Endothelial cell of umbilical vein (primary cell): ENCODE results near the gene FCMR. TPM values are rescaled to one million over a fixed set of nuclear protein-coding genes. Genes with fewer than 3 reads are reported as not detected.

Experiments used
- BruUV-seq: library from RNA; stranded (reverse); fragments of 400-500 nt; replicated peaks from 2 replicates; lab custom pipeline; 2021; lab: Mats Ljungman, UMichigan
- CTCF ChIA-PET: fragments of 300-600, 350-600 bp; sonication (Branson Sonifier 250); formaldehyde crosslinking; loops from one replicate; lab custom pipeline; 2021; ENCODE audit warnings: antibody characterized with exemption, inconsistent platforms; lab: Charles Lee
- POLR2A ChIA-PET: fragments of 300-600, 350-600 bp; sonication (Branson Sonifier 250); formaldehyde crosslinking; loops from one replicate; lab custom pipeline; 2021; ENCODE audit warnings: antibody characterized with exemption, inconsistent platforms; lab: Charles Lee
- DNase-seq: peaks from one replicate; pipeline ENCODE4 v3.0.0-alpha.2; 2011; ENCODE audit warnings: low read depth, low spot score
- FAIRE-seq: peaks from 2 replicates; lab custom pipeline; 2011; peaks lifted over from hg19 to GRCh38; lab: Jason Lieb, UNC
- H2AFZ ChIP-seq: 2 replicates; pipeline ENCODE4 v1.6.0; 2012; ENCODE audit warnings: low read depth, low read length, control low read depth, inconsistent platforms
- H3K27ac ChIP-seq: 2 replicates; pipeline ENCODE4 v1.5.1; 2011; ENCODE audit warnings: low read depth, mild to moderate bottlenecking, control low read depth, low read length, moderate library complexity; ENCODE audit not compliant: insufficient read depth
- H3K27me3 ChIP-seq, 2 experiments: 2 replicates each; pipeline versions ENCODE4 v1.6.0 to v1.6.1; 2011; ENCODE audit warnings: low read length in 2 of 2, mixed read lengths in 1 of 2; ENCODE audit not compliant: control insufficient read depth in 2 of 2, insufficient read depth in 2 of 2
- H3K36me3 ChIP-seq, 2 experiments: 2 replicates in 1 of 2; 3 replicates in 1 of 2; pipeline ENCODE4 v1.5.1; 2011; ENCODE audit warnings: low read length in 2 of 2, mild to moderate bottlenecking in 1 of 2, moderate library complexity in 1 of 2; ENCODE audit not compliant: control insufficient read depth in 2 of 2, insufficient read depth in 2 of 2; ENCODE audit errors: extremely low read depth in 1 of 2
- H3K4me1 ChIP-seq: 3 replicates; pipeline ENCODE4 v1.5.1; 2011; ENCODE audit warnings: mild to moderate bottlenecking, low read length; ENCODE audit not compliant: control insufficient read depth, insufficient read depth; ENCODE audit errors: extremely low read depth
- H3K4me2 ChIP-seq: 2 replicates; pipeline ENCODE4 v1.6.1; 2011; ENCODE audit warnings: low read length, control low read depth, mixed read lengths; ENCODE audit not compliant: insufficient read depth
- H3K4me3 ChIP-seq, 3 experiments: fragments of 200-600 bp in 1 of 3; sonication (generic), shearing (Covaris generic) in 1 of 3; replicated peaks in 1 of 3; 2 replicates each; pipeline ENCODE4 v1.5.1; 2011 to 2016; ENCODE audit warnings: control low read depth in 3 of 3, low read length in 3 of 3, mild to moderate bottlenecking in 2 of 3, inconsistent platforms in 1 of 3, low read depth in 1 of 3, moderate library complexity in 1 of 3; ENCODE audit not compliant: insufficient read depth in 1 of 3
- H3K79me2 ChIP-seq: 2 replicates; pipeline ENCODE4 v1.6.0; 2012; ENCODE audit warnings: low read length, inconsistent platforms; ENCODE audit not compliant: control insufficient read depth, insufficient read depth
- H3K9ac ChIP-seq: replicated peaks from 2 replicates; pipeline ENCODE3; 2011; ENCODE audit warnings: low read length, control low read depth; ENCODE audit not compliant: insufficient read depth; ENCODE audit errors: extremely low read depth
- H3K9me1 ChIP-seq: replicated peaks from 3 replicates; pipeline ENCODE4 v1.6.0; 2011; ENCODE audit warnings: mild to moderate bottlenecking, low read length; ENCODE audit not compliant: control insufficient read depth, insufficient read depth; ENCODE audit errors: extremely low read depth
- H3K9me3 ChIP-seq: replicated peaks from 2 replicates; pipeline ENCODE4 v1.5.1; 2012; ENCODE audit warnings: low read length, inconsistent platforms; ENCODE audit not compliant: control insufficient read depth, insufficient read depth
- H4K20me1 ChIP-seq: replicated peaks from 2 replicates; pipeline ENCODE3; 2011; ENCODE audit warnings: mild to moderate bottlenecking, low read length; ENCODE audit not compliant: control insufficient read depth, insufficient read depth; ENCODE audit errors: extremely low read depth
- EZH2 ChIP-seq: IDR thresholded peaks from 2 replicates; pipeline ENCODE4 v1.6.1; 2012; ENCODE audit warnings: borderline replicate concordance, low read depth, mild to moderate bottlenecking, moderate library complexity, low read length, inconsistent platforms; ENCODE audit not compliant: severe bottlenecking
- FOS ChIP-seq: IDR thresholded peaks from 2 replicates; pipeline ENCODE4 v1.6.1; 2011; ENCODE audit warnings: mild to moderate bottlenecking, low read length, moderate library complexity, borderline replicate concordance; ENCODE audit not compliant: insufficient read depth
- GATA2 ChIP-seq: IDR thresholded peaks from 2 replicates; pipeline ENCODE4 v1.7.0; 2011; ENCODE audit warnings: low read depth, mild to moderate bottlenecking, moderate library complexity, mixed read lengths, low read length; ENCODE audit not compliant: insufficient read length, insufficient read depth
- JUN ChIP-seq: IDR thresholded peaks from 2 replicates; pipeline ENCODE4 v1.6.1; 2011; ENCODE audit warnings: borderline replicate concordance, low read depth; ENCODE audit not compliant: insufficient read length, insufficient read depth
- MYC ChIP-seq: IDR thresholded peaks from one replicate; pipeline ENCODE4 v1.6.1; 2011; ENCODE audit warnings: mild to moderate bottlenecking, low read depth, low read length
- POLR2A ChIP-seq: IDR thresholded peaks from 2 replicates; pipeline ENCODE4 v1.6.1; 2012; ENCODE audit warnings: low read depth, mild to moderate bottlenecking, control low read depth, low read length
- POLR2AphosphoS5 ChIP-seq: IDR thresholded peaks from 2 replicates; pipeline ENCODE4 v1.6.1; 2012; ENCODE audit warnings: low read depth, mild to moderate bottlenecking, control low read depth, low read length, moderate library complexity; ENCODE audit not compliant: insufficient read depth
- dilution Hi-C: fragments of 300-500 bp; cut with MboI; formaldehyde crosslinking; loops from one replicate; pipeline ENCODE4 v1.15.0; 2019; ENCODE audit warnings: low sequenced_read_pairs; ENCODE audit not compliant: extremely low pct_ligation_motif_present
- intact Hi-C: fragments of 100-400 bp; cut with micrococcal nuclease; formaldehyde crosslinking; loops from one replicate; pipeline ENCODE4 v1.10.0; 2022
- polyA plus RNA-seq, 4 experiments: library from polyadenylated mRNA; depleted of rRNA in 3 of 4; stranded (reverse) in 3 of 4; unstranded in 1 of 4; fragments of >200 nt; gene quantifications; 2 replicates each; pipeline versions ENCODE4 v1.2.1 to v1.2.3, GENCODE V29; 2011 to 2012; ENCODE audit warnings: missing spikeins in 1 of 4
- total RNA-seq: library from RNA; stranded (reverse); gene quantifications from 2 replicates; pipeline ENCODE4 v1.2.3, GENCODE V29; 2021
- TF ChIP-seq, protein P1 (sequence below): IDR thresholded peaks from 2 replicates; pipeline ENCODE4 v1.6.1; 2011; ENCODE audit not compliant: insufficient read depth, insufficient read length
- TF ChIP-seq, protein P2 (sequence below), 2 donors: IDR thresholded peaks; 1 replicate in 1 of 2; 2 replicates in 1 of 2; pipeline ENCODE4 v1.5.1; 2011; ENCODE audit warnings: low read length in 2 of 2, mild to moderate bottlenecking in 2 of 2, moderate library complexity in 2 of 2, control low read depth in 1 of 2, inconsistent platforms in 1 of 2, low read depth in 1 of 2; ENCODE audit not compliant: insufficient read depth in 1 of 2; ENCODE audit errors: extremely low read depth in 1 of 2

FCMR gene
- total and polyA plus RNA-seq, 2 donors (not counting 3 experiments of a cell fraction or from before 2014, with no cell fraction given): not detected

DNA sequence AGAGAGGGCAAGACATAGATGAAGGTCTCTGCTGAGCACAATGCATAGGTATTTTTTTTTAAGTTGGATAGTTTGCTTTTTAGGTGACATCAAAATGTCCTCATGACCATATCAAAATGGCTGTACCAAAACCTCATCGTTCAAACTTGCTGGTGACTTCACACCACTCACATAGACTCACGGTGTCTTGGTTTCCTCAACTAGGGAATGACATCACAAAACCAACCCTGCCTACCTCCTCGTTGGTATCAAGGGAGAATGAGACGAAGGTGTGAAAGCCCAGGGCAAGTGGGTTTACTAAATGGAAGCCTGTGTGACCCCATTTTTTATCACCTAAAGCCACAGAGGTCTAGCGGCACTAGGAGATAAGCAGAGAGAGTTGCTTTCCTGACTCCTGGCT lies 23.0 kb upstream of the FCMR start:
- H3K9ac ChIP-seq: no peak overlapping the region
- POLR2A ChIA-PET: no interaction called here
- BruUV-seq: no TSS peak

More for the DNA sequence above, 23.0 kb upstream of the FCMR start:
- FAIRE-seq: no peak
- dilution Hi-C loops: no loop called here
- no peak overlapping the region for H3K4me2 ChIP-seq
- CTCF ChIA-PET: interaction anchor here (1.9 kb wide), 1 partner anchor 32 kb away, joined by 6 read pairs; no protein-coding TSS in a partner anchor
- no peak overlapping the region for H2AFZ ChIP-seq
- H3K27me3 ChIP-seq: no peaks in the 10 kb centered on the region
- intact Hi-C loops: no loop called here
- no peaks in the 10 kb centered on the region for H4K20me1 ChIP-seq
- no peaks in the 10 kb centered on the region for H3K9me1 ChIP-seq
- no peaks in the 10 kb centered on the region for H3K79me2 ChIP-seq
- DNase-seq: no peak
- no peak overlapping the region for H3K4me3 ChIP-seq
- no peaks in the 10 kb centered on the region for H3K36me3 ChIP-seq
- no peaks in the 10 kb centered on the region for H3K4me1 ChIP-seq
- no peaks in the 10 kb centered on the region for H3K9me3 ChIP-seq
- no peak for TF ChIP-seq FOS
- TF ChIP-seq POLR2A: no peak
- no peak for TF ChIP-seq GATA2
- TF ChIP-seq, protein P1, sequence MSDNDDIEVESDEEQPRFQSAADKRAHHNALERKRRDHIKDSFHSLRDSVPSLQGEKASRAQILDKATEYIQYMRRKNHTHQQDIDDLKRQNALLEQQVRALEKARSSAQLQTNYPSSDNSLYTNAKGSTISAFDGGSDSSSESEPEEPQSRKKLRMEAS: no peak
- no peak for TF ChIP-seq POLR2AphosphoS5
- TF ChIP-seq, protein P2, sequence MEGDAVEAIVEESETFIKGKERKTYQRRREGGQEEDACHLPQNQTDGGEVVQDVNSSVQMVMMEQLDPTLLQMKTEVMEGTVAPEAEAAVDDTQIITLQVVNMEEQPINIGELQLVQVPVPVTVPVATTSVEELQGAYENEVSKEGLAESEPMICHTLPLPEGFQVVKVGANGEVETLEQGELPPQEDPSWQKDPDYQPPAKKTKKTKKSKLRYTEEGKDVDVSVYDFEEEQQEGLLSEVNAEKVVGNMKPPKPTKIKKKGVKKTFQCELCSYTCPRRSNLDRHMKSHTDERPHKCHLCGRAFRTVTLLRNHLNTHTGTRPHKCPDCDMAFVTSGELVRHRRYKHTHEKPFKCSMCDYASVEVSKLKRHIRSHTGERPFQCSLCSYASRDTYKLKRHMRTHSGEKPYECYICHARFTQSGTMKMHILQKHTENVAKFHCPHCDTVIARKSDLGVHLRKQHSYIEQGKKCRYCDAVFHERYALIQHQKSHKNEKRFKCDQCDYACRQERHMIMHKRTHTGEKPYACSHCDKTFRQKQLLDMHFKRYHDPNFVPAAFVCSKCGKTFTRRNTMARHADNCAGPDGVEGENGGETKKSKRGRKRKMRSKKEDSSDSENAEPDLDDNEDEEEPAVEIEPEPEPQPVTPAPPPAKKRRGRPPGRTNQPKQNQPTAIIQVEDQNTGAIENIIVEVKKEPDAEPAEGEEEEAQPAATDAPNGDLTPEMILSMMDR (IDR thresholded peaks at IDR 0.05; ENCODE audit: extremely low read depth in 1 of 2, insufficient read depth in 1 of 2, low read depth in 1 of 2, low read length in 2 of 2): no peak
- TF ChIP-seq MYC: no peak
- TF ChIP-seq JUN: no peak
- TF ChIP-seq EZH2: no peak
- H3K27ac ChIP-seq: no peak overlapping the region
